ENCODE measurements around the gene MIPOL1. TPM values are rescaled to one million over a fixed set of nuclear protein-coding genes. Genes with fewer than 3 reads are reported as not detected.

The MIPOL1 gene
- total and polyA plus RNA-seq, 8 donors = 10.4 to 16.0 (median 12.4) TPM

GRCh38 chr14:37420622-37421021 lies 222.9 kb downstream of the MIPOL1 start:
- H3K36me3 ChIP-seq = no peaks in the 10 kb centered on the region
- H3K9me3 ChIP-seq = no peaks in the 10 kb centered on the region
- intact Hi-C loops (cut with DNase I) = no loop called here
- no peak overlapping the region for H3K27ac ChIP-seq
- no peak for ATAC-seq
- no peak overlapping the region for H3K4me3 ChIP-seq
- no peak for TF ChIP-seq CTCF (IDR thresholded peaks at IDR 0.05)
- H3K4me1 ChIP-seq = no peaks in the 10 kb centered on the region
- no peaks in the 10 kb centered on the region for H3K27me3 ChIP-seq
- DNase-seq = no peak

- Histone ChIP-seq H3K4me3 (no peak overlapping the region), H3K27ac (no peak overlapping the region), H3K27me3 (no peaks in the 10 kb centered on the region), H3K36me3 (no peaks in the 10 kb centered on the region), H3K9me3 (no peaks in the 10 kb centered on the region), H3K4me1 (no peaks in the 10 kb centered on the region)
- ATAC-seq = no peak
- no peak for TF ChIP-seq CTCF (IDR thresholded peaks at IDR 0.05)
- DNase-seq = no peak
- intact Hi-C loops (cut with DNase I) = no loop called here
These were observed 224.6 kb downstream of the MIPOL1 start for GRCh38 chr14:37422319-37422718.

- intact Hi-C loops (cut with DNase I) = no loop called here
- no peaks in the 10 kb centered on the region for H3K4me1 ChIP-seq
- H3K9me3 ChIP-seq = no peaks in the 10 kb centered on the region
- H3K27ac ChIP-seq = no peak overlapping the region
- no peak for TF ChIP-seq CTCF (IDR thresholded peaks at IDR 0.05)
- DNase-seq = no peak
- no peaks in the 10 kb centered on the region for H3K27me3 ChIP-seq
- H3K4me3 ChIP-seq = no peak overlapping the region
- no peak for ATAC-seq
- H3K36me3 ChIP-seq = no peaks in the 10 kb centered on the region
These were observed 225.0 kb downstream of the MIPOL1 start for GRCh38 chr14:37422748-37423147.

- H3K36me3 ChIP-seq = no peaks in the 10 kb centered on the region
- intact Hi-C loops (cut with DNase I) = no loop called here
- no peak for DNase-seq
- no peaks in the 10 kb centered on the region for H3K27me3 ChIP-seq
- no peaks in the 10 kb centered on the region for H3K4me1 ChIP-seq
- ATAC-seq = no peak
- no peak overlapping the region for H3K27ac ChIP-seq
- TF ChIP-seq CTCF (IDR thresholded peaks at IDR 0.05) = no peak
- H3K9me3 ChIP-seq = peaks cover 0 to 6% of the 10 kb centered on the region in 2 donors
- H3K4me3 ChIP-seq = no peak overlapping the region
These were observed 231.2 kb downstream of the MIPOL1 start for GRCh38 chr14:37428954-37429353.

- no peak for TF ChIP-seq CTCF (IDR thresholded peaks at IDR 0.05)
- intact Hi-C loops (cut with DNase I) = no loop called here
- DNase-seq (no peak), ATAC-seq (no peak)
- H3K27me3 ChIP-seq = no peaks in the 10 kb centered on the region
- no peaks in the 10 kb centered on the region for H3K4me1 ChIP-seq
- H3K4me3 ChIP-seq = no peak overlapping the region
- H3K36me3 ChIP-seq = no peaks in the 10 kb centered on the region
- peaks cover 0 to 12% of the 10 kb centered on the region in 2 donors for H3K9me3 ChIP-seq
- no peak overlapping the region for H3K27ac ChIP-seq
These were observed 231.9 kb downstream of the MIPOL1 start for GRCh38 chr14:37429618-37430017.
